Naive thymus-derived CD4-positive, alpha-beta T cell (primary cell): Measurements from ENCODE around the gene UGT2A1. TPM values are rescaled to one million over a fixed set of nuclear protein-coding genes. Genes with fewer than 3 reads are reported as not detected.

Experiments
- ATAC-seq: fragments of 150-1000 bp; cut with Tn5 transposase; 2 replicates; pipeline ENCODE4 v1.10.0; 2021; ENCODE audit warnings: mild to moderate bottlenecking, moderate library complexity
- CTCF ChIA-PET: fragments of 350-600 bp; sonication (Branson Sonifier 250); formaldehyde crosslinking; loops from one replicate; lab custom pipeline; 2021; ENCODE audit warnings: antibody characterized with exemption; lab: Charles Lee
- POLR2A ChIA-PET: fragments of 350-600 bp; sonication (Branson Sonifier 250); formaldehyde crosslinking; loops from one replicate; lab custom pipeline; 2021; ENCODE audit warnings: antibody characterized with exemption, inconsistent platforms; lab: Charles Lee
- DNase-seq, 9 donors: peaks; one replicate each; pipeline versions ENCODE4 v3.0.0 to v3.0.0-alpha.2; 2020 to 2022; ENCODE audit warnings: mixed read lengths in 1 of 9
- H3K27ac ChIP-seq: one replicate; pipeline ENCODE4 v1.7.0; 2013; ENCODE audit warnings: mild to moderate bottlenecking, low read depth, low read length, moderate library complexity
- H3K27me3 ChIP-seq, 2 donors: one replicate each; pipeline ENCODE4 v1.7.0; 2013; ENCODE audit warnings: low read length in 2 of 2, mild to moderate bottlenecking in 2 of 2, moderate library complexity in 2 of 2; ENCODE audit not compliant: control insufficient read depth in 2 of 2, insufficient read depth in 2 of 2
- H3K36me3 ChIP-seq, 3 experiments: 1 replicate in 2 of 3; 2 replicates in 1 of 3; pipeline ENCODE4 v1.7.0; 2013; ENCODE audit warnings: low read length in 3 of 3, mild to moderate bottlenecking in 3 of 3, moderate library complexity in 1 of 3; ENCODE audit not compliant: insufficient read depth in 3 of 3, control insufficient read depth in 2 of 3
- H3K4me1 ChIP-seq, 2 donors: one replicate each; pipeline ENCODE4 v1.7.0; 2013; ENCODE audit warnings: low read length in 2 of 2, mild to moderate bottlenecking in 2 of 2, moderate library complexity in 1 of 2; ENCODE audit not compliant: control insufficient read depth in 2 of 2, insufficient read depth in 2 of 2
- H3K4me3 ChIP-seq: 2 replicates; pipeline ENCODE4 v1.7.0; 2013; ENCODE audit warnings: mild to moderate bottlenecking, low read length
- H3K9me3 ChIP-seq, 3 experiments: 1 replicate in 2 of 3; 2 replicates in 1 of 3; pipeline ENCODE4 v1.7.0; 2013; ENCODE audit warnings: low read length in 3 of 3; ENCODE audit not compliant: control insufficient read depth in 2 of 3
- H3K27ac Mint-ChIP-seq, 9 donors: one replicate each; pipeline ENCODE4 v1.8.0; 2020 to 2022; ENCODE audit warnings: mixed read lengths in 9 of 9, mild to moderate bottlenecking in 8 of 9, moderate library complexity in 5 of 9, inconsistent platforms in 2 of 9
- H3K27me3 Mint-ChIP-seq, 5 donors: one replicate each; pipeline ENCODE4 v1.8.0; 2021 to 2022; ENCODE audit warnings: mixed read lengths in 5 of 5, mild to moderate bottlenecking in 1 of 5
- H3K36me3 Mint-ChIP-seq, 5 donors: one replicate each; pipeline ENCODE4 v1.8.0; 2020 to 2022; ENCODE audit warnings: mixed read lengths in 5 of 5, mild to moderate bottlenecking in 3 of 5, inconsistent platforms in 1 of 5
- H3K4me1 Mint-ChIP-seq, 7 donors: one replicate each; pipeline ENCODE4 v1.8.0; 2020 to 2022; ENCODE audit warnings: mixed read lengths in 7 of 7, mild to moderate bottlenecking in 3 of 7, inconsistent platforms in 1 of 7
- H3K4me3 Mint-ChIP-seq, 10 donors: one replicate each; pipeline ENCODE4 v1.8.0; 2020 to 2022; ENCODE audit warnings: mild to moderate bottlenecking in 10 of 10, mixed read lengths in 10 of 10, moderate library complexity in 6 of 10, inconsistent platforms in 2 of 10
- H3K9me3 Mint-ChIP-seq, 11 donors: one replicate each; pipeline ENCODE4 v1.8.0; 2020 to 2022; ENCODE audit warnings: mixed read lengths in 11 of 11, mild to moderate bottlenecking in 4 of 11, inconsistent platforms in 1 of 11, moderate library complexity in 1 of 11
- intact Hi-C, 2 donors: fragments of 100-400 bp; cut with micrococcal nuclease; formaldehyde crosslinking; loops; one replicate each; pipeline ENCODE4 v1.15.1; 2023
- polyA plus RNA-seq, 2 donors: library from polyadenylated mRNA; unstranded; fragments of 300-500 nt; fragmentation: Illumina TruSeq; gene quantifications; one replicate each; pipeline ENCODE4 v1.2.3, GENCODE V29; 2021
- total RNA-seq, 6 experiments: library from RNA in 5 of 6; stranded (reverse) in 5 of 6; gene quantifications; 1 replicate in 5 of 6; 2 replicates in 1 of 6; pipeline ENCODE4 v1.2.3 and lab custom pipeline; 2021 to 2026

Gene UGT2A1
- total and polyA plus RNA-seq, 7 experiments from 2014 or later = not detected

- CTCF ChIA-PET = no interaction called here
- H3K9me3 Mint-ChIP-seq = peaks cover 0 to 3% (median 0%) of the 10 kb centered on the region in 11 donors
- H3K36me3 Mint-ChIP-seq = no peaks in the 10 kb centered on the region
Measured at GRCh38 chr4:69577245-69577644, 75.8 kb downstream of the UGT2A1 start.

GRCh38 chr4:69576251-69576877, 76.7 kb downstream of the UGT2A1 start:
- intact Hi-C loops = no loop called here
- Histone ChIP-seq H3K9me3 (no peaks in the 10 kb centered on the region), H3K4me1 (no peaks in the 10 kb centered on the region), H3K36me3 (no peaks in the 10 kb centered on the region), H3K4me3 (no peak overlapping the region), H3K27ac (no peak overlapping the region), H3K27me3 (no peaks in the 10 kb centered on the region)
- POLR2A ChIA-PET = no interaction called here
- DNase-seq = no peak
- CTCF ChIA-PET = no interaction called here
- H3K4me3 Mint-ChIP-seq = no peak overlapping the region
- no peak overlapping the region for H3K27ac Mint-ChIP-seq
- H3K4me1 Mint-ChIP-seq = no peaks in the 10 kb centered on the region
- H3K9me3 Mint-ChIP-seq = peaks cover 0 to 3% (median 0%) of the 10 kb centered on the region in 11 donors
- H3K36me3 Mint-ChIP-seq = no peaks in the 10 kb centered on the region
- peaks cover 0 to 4% (median 0%) of the 10 kb centered on the region in 5 donors for H3K27me3 Mint-ChIP-seq
- no peak for ATAC-seq

More at GRCh38 chr4:69577245-69577644, 75.8 kb downstream of the UGT2A1 start:
- no peaks in the 10 kb centered on the region for H3K4me1 ChIP-seq
- POLR2A ChIA-PET = no interaction called here
- no peaks in the 10 kb centered on the region for H3K4me1 Mint-ChIP-seq
- no peak overlapping the region for H3K27ac Mint-ChIP-seq
- no peak overlapping the region for H3K27ac ChIP-seq
- no peaks in the 10 kb centered on the region for H3K27me3 ChIP-seq
- DNase-seq = no peak
- H3K4me3 Mint-ChIP-seq = no peak overlapping the region
- H3K9me3 ChIP-seq = no peaks in the 10 kb centered on the region
- no peaks in the 10 kb centered on the region for H3K36me3 ChIP-seq
- ATAC-seq = no peak
- intact Hi-C loops = no loop called here
- H3K4me3 ChIP-seq = no peak overlapping the region
- peaks cover 0 to 3% (median 0%) of the 10 kb centered on the region in 5 donors for H3K27me3 Mint-ChIP-seq

GRCh38 chr4:69568787-69569186, 84.3 kb downstream of the UGT2A1 start:
- H3K27me3 Mint-ChIP-seq = peaks cover 0 to 5% (median 0%) of the 10 kb centered on the region in 5 donors
- no peak for ATAC-seq
- Histone ChIP-seq H3K4me1 (no peaks in the 10 kb centered on the region), H3K9me3 (no peaks in the 10 kb centered on the region), H3K27ac (no peak overlapping the region), H3K4me3 (no peak overlapping the region), H3K36me3 (no peaks in the 10 kb centered on the region), H3K27me3 (no peaks in the 10 kb centered on the region)
- intact Hi-C loops = no loop called here
- no peak overlapping the region for H3K4me3 Mint-ChIP-seq
- no peak overlapping the region for H3K27ac Mint-ChIP-seq
- H3K36me3 Mint-ChIP-seq = no peaks in the 10 kb centered on the region
- H3K4me1 Mint-ChIP-seq = no peaks in the 10 kb centered on the region
- ChIA-PET CTCF (no interaction called here), POLR2A (no interaction called here)
- peaks cover 0 to 4% (median 0%) of the 10 kb centered on the region in 11 donors for H3K9me3 Mint-ChIP-seq
- DNase-seq = no peak

- no peaks in the 10 kb centered on the region for H3K36me3 ChIP-seq
- no peak overlapping the region for H3K4me3 ChIP-seq
- Mint-ChIP-seq H3K27me3 (peaks cover 0 to 7% (median 0%) of the 10 kb centered on the region in 5 donors), H3K27ac (no peak overlapping the region), H3K4me1 (no peaks in the 10 kb centered on the region), H3K9me3 (peaks cover 0 to 6% (median 0%) of the 10 kb centered on the region in 11 donors), H3K36me3 (no peaks in the 10 kb centered on the region), H3K4me3 (no peak overlapping the region)
- H3K4me1 ChIP-seq = no peaks in the 10 kb centered on the region
- ATAC-seq (no peak), DNase-seq (no peak)
- no peak overlapping the region for H3K27ac ChIP-seq
- POLR2A ChIA-PET = no interaction called here
- no peaks in the 10 kb centered on the region for H3K27me3 ChIP-seq
- CTCF ChIA-PET = no interaction called here
- H3K9me3 ChIP-seq = no peaks in the 10 kb centered on the region
- intact Hi-C loops = no loop called here
Measured at GRCh38 chr4:69563424-69563823, 89.6 kb downstream of the UGT2A1 start.

DNA sequence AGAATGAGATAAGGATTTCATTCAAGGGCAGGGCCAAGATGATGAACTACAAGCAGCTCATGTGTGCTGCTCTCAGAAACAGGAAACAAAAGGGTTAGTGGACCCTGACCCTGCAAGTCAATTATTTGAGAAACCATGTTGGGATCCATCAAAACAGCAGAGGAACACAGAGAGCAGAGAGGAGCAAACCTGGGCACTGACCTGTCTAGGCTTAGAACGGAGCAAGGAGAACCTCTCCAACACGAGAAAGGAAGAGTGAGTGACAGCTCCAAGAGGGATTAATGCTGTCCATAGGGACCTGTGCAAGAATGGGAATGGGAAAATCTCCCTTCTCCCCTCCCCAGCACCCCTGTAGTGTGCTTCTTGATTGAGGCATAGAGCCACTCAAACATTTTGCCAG, 103.4 kb downstream of the UGT2A1 start:
- DNase-seq = no peak
- no peak overlapping the region for H3K27ac ChIP-seq
- intact Hi-C loops = no loop called here
- ChIA-PET POLR2A (no interaction called here), CTCF (no interaction called here)
- H3K36me3 Mint-ChIP-seq = no peaks in the 10 kb centered on the region
- H3K4me1 Mint-ChIP-seq = no peaks in the 10 kb centered on the region
- ATAC-seq = no peak
- H3K27me3 ChIP-seq = no peaks in the 10 kb centered on the region
- H3K4me3 Mint-ChIP-seq = no peak overlapping the region
- peaks cover 0 to 7% (median 0%) of the 10 kb centered on the region in 11 donors for H3K9me3 Mint-ChIP-seq
- no peaks in the 10 kb centered on the region for H3K36me3 ChIP-seq
- H3K9me3 ChIP-seq = no peaks in the 10 kb centered on the region
- no peaks in the 10 kb centered on the region for H3K4me1 ChIP-seq
- peaks cover 0 to 5% (median 2%) of the 10 kb centered on the region in 5 donors for H3K27me3 Mint-ChIP-seq
- H3K4me3 ChIP-seq = no peak overlapping the region
- no peak overlapping the region for H3K27ac Mint-ChIP-seq

GRCh38 chr4:69546134-69546765, 106.8 kb downstream of the UGT2A1 start:
- no peaks in the 10 kb centered on the region for H3K27me3 ChIP-seq
- no peaks in the 10 kb centered on the region for H3K36me3 ChIP-seq
- CTCF ChIA-PET = no interaction called here
- no peaks in the 10 kb centered on the region for H3K4me1 ChIP-seq
- no peak overlapping the region for H3K27ac ChIP-seq
- intact Hi-C loops = no loop called here
- Mint-ChIP-seq H3K9me3 (peaks cover 0 to 7% (median 0%) of the 10 kb centered on the region in 11 donors), H3K27ac (no peak overlapping the region), H3K4me3 (no peak overlapping the region), H3K36me3 (no peaks in the 10 kb centered on the region), H3K27me3 (peaks cover 0 to 5% (median 2%) of the 10 kb centered on the region in 5 donors), H3K4me1 (no peaks in the 10 kb centered on the region)
- no peak overlapping the region for H3K4me3 ChIP-seq
- POLR2A ChIA-PET = no interaction called here
- DNase-seq (no peak), ATAC-seq (no peak)
- H3K9me3 ChIP-seq = no peaks in the 10 kb centered on the region
